ENCODE data around the gene NR3C2. TPM values are rescaled to one million over a fixed set of nuclear protein-coding genes. Genes with fewer than 3 reads are reported as not detected.

Gene NR3C2
- polyA plus RNA-seq, 1 experiment: 0.18 TPM

DNA sequence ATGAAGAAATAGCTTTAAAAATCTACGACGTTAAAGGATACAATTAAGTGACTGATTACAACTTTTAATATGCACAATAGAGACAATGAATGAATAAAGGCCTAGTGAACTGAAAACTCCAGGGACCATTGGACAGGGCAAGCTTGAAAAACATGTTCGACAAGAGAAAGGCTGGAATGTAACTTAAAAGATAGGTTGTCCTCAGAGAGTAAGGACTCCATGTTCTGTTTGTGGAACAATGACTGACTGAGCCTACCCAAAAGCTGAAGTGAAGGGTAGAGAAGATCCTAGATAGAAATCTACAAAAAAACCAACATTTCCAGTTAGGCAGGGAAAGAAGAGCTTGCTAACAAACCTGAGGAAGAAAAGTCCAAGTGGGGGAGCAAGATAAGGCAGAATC, 173.4 kb downstream of the NR3C2 start:
- H3K4me3 ChIP-seq (ENCODE audit: low read depth, low read length): no peak overlapping the region
- TF ChIP-seq, protein P1, sequence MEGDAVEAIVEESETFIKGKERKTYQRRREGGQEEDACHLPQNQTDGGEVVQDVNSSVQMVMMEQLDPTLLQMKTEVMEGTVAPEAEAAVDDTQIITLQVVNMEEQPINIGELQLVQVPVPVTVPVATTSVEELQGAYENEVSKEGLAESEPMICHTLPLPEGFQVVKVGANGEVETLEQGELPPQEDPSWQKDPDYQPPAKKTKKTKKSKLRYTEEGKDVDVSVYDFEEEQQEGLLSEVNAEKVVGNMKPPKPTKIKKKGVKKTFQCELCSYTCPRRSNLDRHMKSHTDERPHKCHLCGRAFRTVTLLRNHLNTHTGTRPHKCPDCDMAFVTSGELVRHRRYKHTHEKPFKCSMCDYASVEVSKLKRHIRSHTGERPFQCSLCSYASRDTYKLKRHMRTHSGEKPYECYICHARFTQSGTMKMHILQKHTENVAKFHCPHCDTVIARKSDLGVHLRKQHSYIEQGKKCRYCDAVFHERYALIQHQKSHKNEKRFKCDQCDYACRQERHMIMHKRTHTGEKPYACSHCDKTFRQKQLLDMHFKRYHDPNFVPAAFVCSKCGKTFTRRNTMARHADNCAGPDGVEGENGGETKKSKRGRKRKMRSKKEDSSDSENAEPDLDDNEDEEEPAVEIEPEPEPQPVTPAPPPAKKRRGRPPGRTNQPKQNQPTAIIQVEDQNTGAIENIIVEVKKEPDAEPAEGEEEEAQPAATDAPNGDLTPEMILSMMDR (IDR thresholded peaks at IDR 0.05; ENCODE audit: insufficient read depth, low read depth, low read length): no peak
- no peaks in the 10 kb centered on the region for H3K27me3 ChIP-seq (ENCODE audit: control insufficient read depth, insufficient read depth, low read length)
- ChIA-PET POLR2A (no interaction called here), CTCF (no interaction called here)
- no peaks in the 10 kb centered on the region for H3K36me3 ChIP-seq (ENCODE audit: control insufficient read depth, insufficient read depth, low read length)
- no peak for DNase-seq (ENCODE audit: low read depth)

DNA sequence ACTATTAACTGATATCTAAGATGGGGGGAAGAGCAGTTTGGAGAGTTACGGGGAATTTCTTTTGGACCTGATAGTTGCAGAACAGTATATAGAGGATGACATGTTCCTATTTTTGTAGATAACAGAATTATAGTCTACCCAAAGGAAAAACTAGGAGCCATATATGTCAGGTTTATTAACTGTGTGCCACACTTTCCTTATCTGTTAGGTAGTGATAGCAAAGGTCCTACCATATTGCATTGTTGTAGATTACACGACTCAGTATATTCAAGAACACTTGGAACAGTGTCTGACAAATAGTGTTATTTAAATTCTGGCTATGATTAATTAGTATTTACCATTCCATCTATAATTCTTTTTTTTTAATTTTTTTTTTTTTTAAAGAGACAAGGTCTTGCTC, 175.3 kb downstream of the NR3C2 start:
- ChIA-PET POLR2A (no interaction called here), CTCF (no interaction called here)
- Histone ChIP-seq H3K36me3 (ENCODE audit: control insufficient read depth, insufficient read depth, low read length) (no peaks in the 10 kb centered on the region), H3K27me3 (ENCODE audit: control insufficient read depth, insufficient read depth, low read length) (no peaks in the 10 kb centered on the region), H3K4me3 (ENCODE audit: low read depth, low read length) (no peak overlapping the region)
- DNase-seq (ENCODE audit: low read depth): no peak
- TF ChIP-seq, protein P1 (IDR thresholded peaks at IDR 0.05; ENCODE audit: insufficient read depth, low read depth, low read length): no peak

DNA sequence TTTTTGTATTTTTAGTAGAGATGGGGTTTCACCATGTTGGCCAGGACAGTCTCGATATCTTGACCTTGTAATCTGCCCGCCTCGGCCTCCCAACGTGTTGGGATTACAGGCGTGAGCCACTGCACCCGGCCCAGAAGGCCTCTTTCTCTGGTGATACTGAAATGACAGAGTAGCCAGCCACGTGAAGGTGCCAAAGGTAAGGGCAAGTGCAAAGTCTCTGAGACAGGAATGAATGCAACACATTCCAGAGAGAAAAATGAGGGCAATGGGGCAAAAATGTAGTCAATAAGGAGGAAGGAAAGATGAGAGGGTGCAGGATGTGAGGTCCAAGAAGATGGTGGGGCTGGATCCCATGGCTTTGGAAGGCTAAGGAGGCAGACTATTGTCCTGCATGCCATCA, 176.0 kb downstream of the NR3C2 start:
- DNase-seq (ENCODE audit: low read depth): no peak
- H3K27me3 ChIP-seq (ENCODE audit: control insufficient read depth, insufficient read depth, low read length): no peaks in the 10 kb centered on the region
- ChIA-PET CTCF (no interaction called here), POLR2A (no interaction called here)
- no peaks in the 10 kb centered on the region for H3K36me3 ChIP-seq (ENCODE audit: control insufficient read depth, insufficient read depth, low read length)
- H3K4me3 ChIP-seq (ENCODE audit: low read depth, low read length): no peak overlapping the region
- TF ChIP-seq, protein P1 (IDR thresholded peaks at IDR 0.05; ENCODE audit: insufficient read depth, low read depth, low read length): no peak

DNA sequence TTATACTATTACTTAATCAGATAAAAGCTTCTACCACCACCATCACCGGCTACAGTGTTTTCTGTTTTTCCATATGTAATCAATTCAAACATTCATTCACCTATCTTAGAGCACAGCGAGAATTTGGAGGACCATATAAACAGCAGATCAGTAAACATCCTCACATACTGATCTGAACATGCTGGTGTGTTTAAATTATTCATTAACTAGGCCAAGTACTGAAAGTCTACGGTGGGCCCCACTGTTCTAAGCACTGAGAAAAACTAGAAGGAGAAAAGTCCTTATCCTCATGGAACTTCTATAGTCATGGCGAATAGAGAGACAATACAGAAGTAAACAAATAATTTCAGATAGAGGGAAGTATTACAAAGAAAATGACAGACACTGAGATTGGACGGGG, 176.6 kb downstream of the NR3C2 start:
- no peak for DNase-seq (ENCODE audit: low read depth)
- CTCF ChIA-PET: no interaction called here
- Histone ChIP-seq H3K36me3 (ENCODE audit: control insufficient read depth, insufficient read depth, low read length) (no peaks in the 10 kb centered on the region), H3K4me3 (ENCODE audit: low read depth, low read length) (no peak overlapping the region), H3K27me3 (ENCODE audit: control insufficient read depth, insufficient read depth, low read length) (no peaks in the 10 kb centered on the region)
- TF ChIP-seq, protein P1 (IDR thresholded peaks at IDR 0.05; ENCODE audit: insufficient read depth, low read depth, low read length): no peak
- POLR2A ChIA-PET: no interaction called here

DNA sequence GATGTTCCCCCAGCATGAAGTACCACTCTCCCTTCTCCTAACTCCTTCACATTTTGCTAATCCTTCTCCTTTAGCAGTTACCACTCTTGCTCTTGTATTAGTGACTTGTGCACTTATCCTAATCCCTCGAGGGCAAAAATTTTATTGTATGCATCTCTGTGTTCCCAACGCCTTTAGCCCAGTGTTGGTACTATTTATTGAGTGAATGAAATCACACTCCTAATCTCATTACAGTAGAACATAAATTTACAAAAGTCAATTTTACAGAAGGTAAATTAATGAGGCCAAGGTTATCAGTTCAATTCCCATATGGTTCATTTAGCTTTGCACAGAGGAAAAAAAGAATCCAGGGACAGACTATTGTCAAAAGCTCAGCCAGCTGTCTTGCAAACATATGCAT, 178.4 kb downstream of the NR3C2 start:
- no peak overlapping the region for H3K4me3 ChIP-seq (ENCODE audit: low read depth, low read length)
- no peaks in the 10 kb centered on the region for H3K27me3 ChIP-seq (ENCODE audit: control insufficient read depth, insufficient read depth, low read length)
- DNase-seq (ENCODE audit: low read depth): no peak
- no peaks in the 10 kb centered on the region for H3K36me3 ChIP-seq (ENCODE audit: control insufficient read depth, insufficient read depth, low read length)
- TF ChIP-seq, protein P1 (IDR thresholded peaks at IDR 0.05; ENCODE audit: insufficient read depth, low read depth, low read length): no peak
- ChIA-PET POLR2A (no interaction called here), CTCF (no interaction called here)
